GM18519 (cell line): ENCODE data around the gene TRAF7.

Experiments
- ATAC-seq: cut with Tn5 transposase; IDR thresholded peaks from one replicate; pipeline ENCODE4 v1.9.1; 2021; ENCODE audit warnings: mild to moderate bottlenecking, moderate library complexity; ENCODE audit not compliant: unreplicated experiment, low FRiP score

The TRAF7 gene

GRCh38 chr16:2179576-2179975 lies 24.0 kb downstream of the TRAF7 start:
- ATAC-seq: no peak

- ATAC-seq: no peak
Measured at GRCh38 chr16:2180461-2180860, 24.9 kb downstream of the TRAF7 start.

GRCh38 chr16:2180962-2181923 lies 25.7 kb downstream of the TRAF7 start:
- ATAC-seq: no peak

- ATAC-seq: no peak
Measured at GRCh38 chr16:2181952-2182351, 26.4 kb downstream of the TRAF7 start.

- no peak for ATAC-seq
Measured at GRCh38 chr16:2183671-2184070, 28.1 kb downstream of the TRAF7 start.

GRCh38 chr16:2184346-2184745 lies 28.8 kb downstream of the TRAF7 start:
- ATAC-seq: no peak

- ATAC-seq: no peak
Measured at GRCh38 chr16:2184962-2185361, 29.4 kb downstream of the TRAF7 start.

- no peak for ATAC-seq
Measured at GRCh38 chr16:2186064-2186463, 30.5 kb downstream of the TRAF7 start.

- ATAC-seq: no peak
Measured at GRCh38 chr16:2186505-2186904, 30.9 kb downstream of the TRAF7 start.

- ATAC-seq: no peak
Measured at GRCh38 chr16:2187212-2187611, 31.6 kb downstream of the TRAF7 start.

GRCh38 chr16:2188395-2188794 lies 32.8 kb downstream of the TRAF7 start:
- no peak for ATAC-seq

- ATAC-seq: no peak
Measured at GRCh38 chr16:2189252-2189893, 33.8 kb downstream of the TRAF7 start.

GRCh38 chr16:2190002-2190658 lies 34.5 kb downstream of the TRAF7 start:
- ATAC-seq: no peak

- no peak for ATAC-seq
Measured at GRCh38 chr16:2190659-2191445, 35.3 kb downstream of the TRAF7 start.

GRCh38 chr16:2191446-2191706 lies 35.8 kb downstream of the TRAF7 start:
- no peak for ATAC-seq

- ATAC-seq: no peak
Measured at GRCh38 chr16:2194166-2194834, 38.7 kb downstream of the TRAF7 start.

- no peak for ATAC-seq
Measured at GRCh38 chr16:2194852-2195321, 39.3 kb downstream of the TRAF7 start.

GRCh38 chr16:2195322-2196161 lies 40.0 kb downstream of the TRAF7 start:
- ATAC-seq: no peak
